Activated CD8-positive, alpha-beta memory T cell treated with anti-CD3 and anti-CD28 coated beads, Interleukin-2, amount 10 ng/mL, durations not matched to agents 7 days and 5 days (primary cell): ENCODE measurements around the gene MYO16. TPM values are rescaled to one million over a fixed set of nuclear protein-coding genes. Genes with fewer than 3 reads are reported as not detected.

ENCODE experiments used
- ATAC-seq: fragments of 150-1000 bp; cut with Tn5 transposase; one replicate; pipeline ENCODE4 v1.10.0; 2021; ENCODE audit warnings: moderate library complexity
- CTCF ChIA-PET: fragments of 350-600 bp; sonication (Branson Sonifier 250); formaldehyde crosslinking; loops from one replicate; lab custom pipeline; 2021; ENCODE audit warnings: antibody characterized with exemption; lab: Charles Lee
- DNase-seq: peaks from one replicate; pipeline ENCODE4 v3.0.0-alpha.2; 2020
- H3K27ac Mint-ChIP-seq: one replicate; pipeline ENCODE4 v1.8.0; 2021; ENCODE audit warnings: mild to moderate bottlenecking, mixed read lengths
- H3K27me3 Mint-ChIP-seq: one replicate; pipeline ENCODE4 v1.8.0; 2021; ENCODE audit warnings: mixed read lengths
- H3K36me3 Mint-ChIP-seq: one replicate; pipeline ENCODE4 v1.8.0; 2021; ENCODE audit warnings: mild to moderate bottlenecking, mixed read lengths
- H3K4me1 Mint-ChIP-seq: one replicate; pipeline ENCODE4 v1.8.0; 2021; ENCODE audit warnings: mixed read lengths
- H3K4me3 Mint-ChIP-seq: one replicate; pipeline ENCODE4 v1.8.0; 2021; ENCODE audit warnings: mild to moderate bottlenecking, moderate library complexity, mixed read lengths
- H3K9me3 Mint-ChIP-seq: one replicate; pipeline ENCODE4 v1.8.0; 2022; ENCODE audit warnings: low read depth, mixed read lengths
- total RNA-seq, 2 experiments: library from RNA; stranded (reverse); gene quantifications; one replicate each; pipeline ENCODE4 v1.2.3, GENCODE V29; 2021

MYO16 gene
- total RNA-seq, 2 experiments from 2014 or later = 0.05 TPM; not detected in 1

DNA sequence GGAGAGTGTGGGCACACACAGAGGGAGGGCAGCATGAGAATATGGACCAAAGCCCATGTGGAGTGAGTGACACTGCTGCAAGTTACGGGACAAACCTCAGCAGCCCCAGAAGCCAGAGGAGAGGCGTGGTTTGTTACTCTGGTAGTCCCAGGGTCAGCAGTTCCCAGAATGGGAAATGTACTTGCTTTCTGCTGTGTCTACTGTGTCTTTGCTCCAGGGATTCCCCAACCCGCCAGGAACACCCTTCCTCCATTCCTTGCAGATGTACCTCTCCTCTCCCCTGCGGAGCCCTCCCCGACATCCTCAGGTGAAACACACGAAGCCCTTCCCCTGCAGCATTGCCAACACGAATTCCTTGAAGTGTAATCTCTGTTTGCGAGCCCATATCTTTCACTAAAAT, 47.2 kb downstream of the MYO16 start:
- Mint-ChIP-seq H3K4me1 (no peaks in the 10 kb centered on the region), H3K27ac (no peak overlapping the region), H3K9me3 (no peaks in the 10 kb centered on the region), H3K4me3 (no peak overlapping the region), H3K27me3 (no peaks in the 10 kb centered on the region), H3K36me3 (no peaks in the 10 kb centered on the region)
- DNase-seq = no peak
- ATAC-seq = no peak
- CTCF ChIA-PET = interaction anchor here (1.2 kb wide), 1 partner anchor 13 kb away, joined by 3 read pairs; no protein-coding TSS in a partner anchor

DNA sequence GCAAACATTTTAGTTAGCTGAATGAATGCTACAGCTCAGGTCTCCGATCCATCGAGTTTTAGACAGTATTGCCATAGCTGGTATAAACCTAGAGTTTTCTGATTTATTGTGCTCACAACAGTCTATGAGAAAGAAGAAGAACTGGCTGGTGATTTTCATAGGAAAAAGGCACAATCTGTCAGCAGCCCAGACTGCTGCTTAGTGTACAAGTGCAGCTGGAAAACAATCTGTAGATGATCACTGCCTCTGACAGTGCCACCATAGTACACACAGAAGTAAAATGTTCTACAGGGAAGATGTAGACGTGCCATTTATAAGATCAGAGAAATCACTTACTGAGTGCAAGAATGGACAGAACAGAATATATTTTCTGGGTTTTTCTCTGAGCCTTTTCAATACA, 48.4 kb downstream of the MYO16 start:
- H3K27me3 Mint-ChIP-seq = no peaks in the 10 kb centered on the region
- no peak overlapping the region for H3K4me3 Mint-ChIP-seq
- no peaks in the 10 kb centered on the region for H3K9me3 Mint-ChIP-seq
- H3K4me1 Mint-ChIP-seq = no peaks in the 10 kb centered on the region
- ATAC-seq (no peak), DNase-seq (no peak)
- no peak overlapping the region for H3K27ac Mint-ChIP-seq
- H3K36me3 Mint-ChIP-seq = no peaks in the 10 kb centered on the region
- CTCF ChIA-PET = interaction anchor here (1.2 kb wide), 1 partner anchor 14 kb away, joined by 3 read pairs; no protein-coding TSS in a partner anchor

DNA sequence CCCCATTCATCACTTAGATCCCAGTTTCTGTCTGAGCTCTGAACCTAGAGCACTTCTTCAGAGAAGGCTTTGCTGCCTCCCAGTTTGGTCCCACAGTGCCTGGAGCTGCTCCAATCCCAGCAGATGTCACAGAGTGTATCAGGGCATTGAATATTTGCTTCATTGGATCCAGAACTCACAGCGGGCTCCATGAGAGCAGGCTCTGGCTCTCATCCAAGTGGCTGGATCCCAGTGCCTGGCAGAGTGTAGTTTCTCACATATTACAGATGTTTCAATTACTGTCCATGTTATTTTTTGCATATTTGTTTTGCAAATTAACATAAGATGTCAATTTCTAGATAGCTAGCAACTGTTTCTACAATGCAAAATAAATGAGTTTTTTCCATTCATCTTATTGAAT, 50.6 kb downstream of the MYO16 start:
- Mint-ChIP-seq H3K36me3 (no peaks in the 10 kb centered on the region), H3K4me3 (no peak overlapping the region), H3K9me3 (no peaks in the 10 kb centered on the region), H3K27me3 (no peaks in the 10 kb centered on the region), H3K4me1 (no peaks in the 10 kb centered on the region), H3K27ac (no peak overlapping the region)
- no peak for DNase-seq
- CTCF ChIA-PET = no interaction called here
- ATAC-seq = no peak

DNA sequence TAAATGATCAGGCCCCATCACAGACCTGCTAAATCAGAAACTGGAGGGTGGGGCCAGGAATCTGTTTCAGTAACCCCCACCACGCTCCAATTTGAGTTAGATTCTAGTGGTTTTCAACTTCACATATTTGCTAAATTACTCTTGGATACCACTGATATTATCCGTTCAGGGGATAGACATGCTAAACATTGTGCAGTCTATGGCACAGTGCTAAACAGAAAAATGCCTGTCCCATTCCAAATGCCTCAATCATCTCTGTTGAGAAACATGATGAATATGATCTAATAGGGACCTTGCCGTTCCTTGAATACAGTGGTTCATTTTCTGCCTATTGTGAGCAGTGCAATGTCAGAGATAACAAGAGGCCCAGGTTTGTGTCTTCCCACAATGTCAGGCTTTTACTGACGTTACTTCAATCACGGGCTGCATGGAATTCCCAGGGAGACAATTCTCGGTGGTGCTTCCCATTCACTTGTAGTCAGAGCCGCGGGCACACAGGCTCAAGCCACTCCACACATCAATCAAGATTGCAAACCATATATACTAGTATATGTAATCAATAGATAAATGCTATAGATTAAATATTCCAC, 52.7 kb downstream of the MYO16 start:
- Mint-ChIP-seq H3K27me3 (no peaks in the 10 kb centered on the region), H3K4me3 (no peak overlapping the region)

DNA sequence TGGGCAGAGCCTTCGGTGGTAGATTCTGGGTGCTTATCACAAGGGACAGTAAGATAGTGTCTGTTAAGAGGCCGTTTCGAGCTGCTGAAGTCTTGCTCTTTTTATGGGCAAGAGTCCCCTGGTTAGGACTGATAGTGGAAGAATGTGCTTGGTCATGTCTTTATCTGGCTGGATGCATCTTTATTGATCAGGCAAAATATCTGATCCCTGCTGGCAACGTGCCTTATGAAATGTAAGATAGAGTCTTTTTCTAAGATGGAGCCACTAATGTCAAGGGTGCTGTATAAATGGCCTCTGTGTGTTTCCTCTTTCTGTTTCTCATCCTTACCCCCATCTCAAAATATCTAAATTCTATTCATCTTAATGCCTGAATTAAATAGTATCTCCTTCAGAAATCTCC, 53.3 kb downstream of the MYO16 start:
- ATAC-seq (no peak), DNase-seq (no peak)
- Mint-ChIP-seq H3K36me3 (no peaks in the 10 kb centered on the region), H3K9me3 (no peaks in the 10 kb centered on the region), H3K4me1 (no peaks in the 10 kb centered on the region), H3K4me3 (no peak overlapping the region), H3K27me3 (no peaks in the 10 kb centered on the region), H3K27ac (no peak overlapping the region)
- CTCF ChIA-PET = no interaction called here

More for the DNA sequence above, 52.7 kb downstream of the MYO16 start:
- H3K4me1 Mint-ChIP-seq = no peaks in the 10 kb centered on the region
- no peaks in the 10 kb centered on the region for H3K36me3 Mint-ChIP-seq
- CTCF ChIA-PET = no interaction called here
- H3K27ac Mint-ChIP-seq = no peak overlapping the region
- H3K9me3 Mint-ChIP-seq = no peaks in the 10 kb centered on the region
- DNase-seq = no peak
- no peak for ATAC-seq

DNA sequence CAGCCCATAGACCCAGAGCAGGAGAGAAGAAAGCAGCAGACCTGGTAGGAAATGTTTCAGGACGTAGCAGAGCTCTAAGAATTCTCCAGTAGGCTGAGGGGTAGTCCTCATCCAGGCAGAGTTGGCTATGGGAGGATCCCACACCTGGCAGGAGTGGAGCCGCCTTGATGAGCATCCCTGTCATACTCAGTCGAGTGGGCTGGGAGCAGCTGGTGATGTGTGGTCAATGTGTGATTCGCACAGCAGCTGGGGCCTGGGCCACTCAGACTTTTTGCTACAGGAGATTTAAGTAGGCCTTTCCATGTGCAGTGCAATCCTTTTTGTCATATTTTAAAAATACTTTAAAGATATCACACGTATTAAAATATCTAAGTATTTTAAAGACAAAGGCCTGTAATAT, 56.6 kb downstream of the MYO16 start:
- no peak overlapping the region for H3K27ac Mint-ChIP-seq
- ATAC-seq (no peak), DNase-seq (no peak)
- no peaks in the 10 kb centered on the region for H3K36me3 Mint-ChIP-seq
- CTCF ChIA-PET = no interaction called here
- H3K27me3 Mint-ChIP-seq = no peaks in the 10 kb centered on the region
- no peaks in the 10 kb centered on the region for H3K4me1 Mint-ChIP-seq
- no peaks in the 10 kb centered on the region for H3K9me3 Mint-ChIP-seq
- no peak overlapping the region for H3K4me3 Mint-ChIP-seq

DNA sequence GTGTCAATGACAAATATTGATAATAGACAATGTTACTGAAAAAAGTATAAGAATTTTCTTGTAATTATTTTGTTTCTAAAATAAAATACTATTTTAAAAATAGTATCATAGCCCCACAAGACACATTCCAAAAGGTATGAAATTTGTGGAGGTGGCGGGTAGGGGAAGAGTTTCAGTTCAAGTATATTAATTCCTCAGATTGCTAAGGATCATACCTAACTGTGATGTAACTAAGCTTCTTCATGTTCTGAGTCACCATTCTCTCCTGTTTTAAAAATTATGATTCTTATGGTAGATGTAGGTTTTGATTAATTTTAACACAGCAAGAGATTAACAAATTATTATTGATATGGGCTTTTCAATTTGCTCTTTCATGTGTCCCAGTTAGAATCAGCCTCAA, 61.3 kb downstream of the MYO16 start:
- no peaks in the 10 kb centered on the region for H3K27me3 Mint-ChIP-seq
- H3K4me1 Mint-ChIP-seq = no peaks in the 10 kb centered on the region
- CTCF ChIA-PET = no interaction called here
- ATAC-seq (no peak), DNase-seq (no peak)
- H3K36me3 Mint-ChIP-seq = no peaks in the 10 kb centered on the region
- no peak overlapping the region for H3K27ac Mint-ChIP-seq
- no peak overlapping the region for H3K4me3 Mint-ChIP-seq
- no peaks in the 10 kb centered on the region for H3K9me3 Mint-ChIP-seq

DNA sequence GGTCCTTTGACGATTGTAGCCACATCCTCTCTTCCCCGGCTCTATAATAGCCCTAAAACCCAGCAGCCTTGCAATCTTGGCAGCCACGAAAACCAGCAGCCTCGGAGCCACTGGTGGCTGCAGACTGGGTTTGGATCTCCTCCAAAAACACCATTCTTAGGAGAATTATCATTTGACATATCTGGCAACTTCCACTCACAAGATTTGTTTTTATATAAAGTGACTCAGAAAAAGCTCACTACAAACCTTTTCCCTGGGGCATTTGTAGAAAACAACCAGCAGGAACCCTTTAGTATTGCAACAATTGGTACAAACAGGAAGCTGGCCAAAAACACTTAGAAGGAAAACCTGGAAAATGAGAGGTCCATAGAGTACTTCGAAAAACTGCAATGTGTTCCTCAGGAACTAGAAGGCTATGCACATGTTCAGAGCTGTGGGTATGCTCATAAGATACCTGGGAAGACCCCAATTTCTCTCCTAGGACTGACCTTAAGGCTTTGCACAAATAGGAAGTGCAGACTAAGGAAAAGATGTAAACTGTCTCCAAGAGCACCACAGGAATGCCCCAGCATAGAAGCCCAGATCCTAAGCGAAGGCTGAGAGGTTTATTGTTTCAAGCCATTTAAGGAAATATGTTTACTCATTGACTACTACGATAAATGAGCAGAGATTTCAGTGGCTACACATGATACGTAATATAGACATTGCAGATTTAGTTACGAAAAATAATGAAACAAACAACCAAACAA, 71.2 kb downstream of the MYO16 start:
- H3K9me3 Mint-ChIP-seq = peaks cover 4% of the 10 kb centered on the region
- no peak overlapping the region for H3K27ac Mint-ChIP-seq
- no peak overlapping the region for H3K4me3 Mint-ChIP-seq

DNA sequence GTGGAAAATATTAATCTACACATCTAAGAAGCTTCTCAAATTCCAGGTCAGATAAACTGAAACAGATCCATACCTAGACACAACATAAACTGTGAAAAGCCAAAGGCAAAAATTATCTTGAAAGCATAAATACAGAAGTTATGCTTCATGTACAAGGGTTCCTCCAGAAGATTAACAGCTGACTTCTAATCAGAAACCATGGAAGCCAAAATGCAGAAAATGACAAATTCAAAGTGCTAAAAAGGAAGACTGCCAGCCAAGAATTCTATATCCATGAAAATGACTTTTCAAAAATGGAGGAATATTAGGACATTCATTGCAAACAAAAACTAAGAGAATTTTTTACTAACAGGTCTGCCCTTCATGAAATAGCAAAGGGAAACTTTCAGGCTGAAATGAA, 72.8 kb downstream of the MYO16 start:
- Mint-ChIP-seq H3K27ac (no peak overlapping the region), H3K9me3 (peaks cover 4% of the 10 kb centered on the region), H3K36me3 (no peaks in the 10 kb centered on the region), H3K4me1 (no peaks in the 10 kb centered on the region), H3K27me3 (no peaks in the 10 kb centered on the region), H3K4me3 (no peak overlapping the region)
- CTCF ChIA-PET = no interaction called here
- no peak for ATAC-seq
- DNase-seq = no peak

More for the DNA sequence above, 71.2 kb downstream of the MYO16 start:
- DNase-seq (no peak), ATAC-seq (no peak)
- Mint-ChIP-seq H3K36me3 (no peaks in the 10 kb centered on the region), H3K4me1 (no peaks in the 10 kb centered on the region), H3K27me3 (no peaks in the 10 kb centered on the region)
- CTCF ChIA-PET = no interaction called here

DNA sequence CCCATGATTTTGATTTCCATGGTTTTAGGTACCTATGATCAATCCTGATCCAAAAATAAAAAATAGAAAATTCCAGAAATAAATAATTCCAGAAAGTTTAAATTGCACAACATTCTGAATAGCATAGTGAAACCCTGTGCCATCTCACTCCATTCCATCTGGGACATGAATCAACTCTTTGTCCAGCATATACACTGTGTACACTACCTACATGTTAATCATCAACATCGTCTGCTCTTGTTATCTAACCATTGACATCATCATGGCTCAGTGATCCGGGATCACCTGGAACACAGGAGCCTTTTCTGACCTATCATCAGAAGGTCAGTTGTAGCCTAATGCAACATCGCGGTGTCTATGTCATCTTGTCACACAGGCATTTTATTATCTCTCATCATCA, 75.6 kb downstream of the MYO16 start:
- ATAC-seq (no peak), DNase-seq (no peak)
- no peak overlapping the region for H3K27ac Mint-ChIP-seq
- CTCF ChIA-PET = no interaction called here
- no peak overlapping the region for H3K4me3 Mint-ChIP-seq
- no peaks in the 10 kb centered on the region for H3K4me1 Mint-ChIP-seq
- no peaks in the 10 kb centered on the region for H3K27me3 Mint-ChIP-seq
- peaks cover 4% of the 10 kb centered on the region for H3K9me3 Mint-ChIP-seq
- no peaks in the 10 kb centered on the region for H3K36me3 Mint-ChIP-seq

DNA sequence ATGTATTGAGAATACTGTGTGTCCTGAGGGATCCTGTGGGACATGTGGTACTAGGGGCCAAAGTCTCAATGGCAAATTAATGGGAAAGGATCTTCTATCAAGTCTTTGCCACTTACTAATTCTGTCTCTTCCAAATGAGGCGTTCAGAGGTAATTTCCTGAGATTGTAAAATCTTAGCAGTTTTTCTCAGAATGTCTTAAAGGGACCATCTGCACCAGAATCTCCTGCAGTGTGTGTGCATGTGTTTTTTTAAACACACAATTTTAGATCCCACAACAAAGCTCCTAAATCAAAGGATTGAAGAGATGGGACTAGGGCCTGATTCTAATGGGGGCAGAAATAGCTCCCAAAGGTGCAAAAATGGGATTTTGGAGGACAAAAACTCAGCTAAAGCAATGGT, 78.2 kb downstream of the MYO16 start:
- CTCF ChIA-PET = no interaction called here
- no peaks in the 10 kb centered on the region for H3K4me1 Mint-ChIP-seq
- H3K27me3 Mint-ChIP-seq = no peaks in the 10 kb centered on the region
- no peaks in the 10 kb centered on the region for H3K36me3 Mint-ChIP-seq
- H3K27ac Mint-ChIP-seq = no peak overlapping the region
- no peak overlapping the region for H3K4me3 Mint-ChIP-seq
- ATAC-seq = no peak
- DNase-seq = no peak
- no peaks in the 10 kb centered on the region for H3K9me3 Mint-ChIP-seq

DNA sequence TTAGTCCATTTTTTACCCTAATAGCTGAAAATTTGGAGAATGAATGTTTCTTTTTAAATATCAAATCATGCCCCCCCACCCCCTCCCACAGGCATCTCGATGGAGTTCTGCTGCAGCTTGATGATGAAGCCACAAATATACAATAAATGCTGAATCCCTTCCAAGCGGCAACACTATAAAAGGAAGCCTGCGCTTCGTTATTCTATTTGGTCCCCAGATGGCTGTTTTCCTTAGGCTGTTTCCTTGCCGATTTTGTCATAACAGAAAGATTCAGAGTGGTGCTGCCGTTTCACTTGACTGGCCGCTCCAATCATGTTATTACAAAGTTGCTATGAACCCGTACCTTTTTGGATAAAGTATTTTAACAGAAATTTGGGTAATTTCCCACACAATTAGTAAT, 79.5 kb downstream of the MYO16 start:
- no peaks in the 10 kb centered on the region for H3K27me3 Mint-ChIP-seq
- no peak overlapping the region for H3K27ac Mint-ChIP-seq
- no peaks in the 10 kb centered on the region for H3K9me3 Mint-ChIP-seq
- no peak for DNase-seq
- ATAC-seq = no peak
- H3K4me3 Mint-ChIP-seq = no peak overlapping the region
- CTCF ChIA-PET = no interaction called here
- no peaks in the 10 kb centered on the region for H3K36me3 Mint-ChIP-seq
- no peaks in the 10 kb centered on the region for H3K4me1 Mint-ChIP-seq

DNA sequence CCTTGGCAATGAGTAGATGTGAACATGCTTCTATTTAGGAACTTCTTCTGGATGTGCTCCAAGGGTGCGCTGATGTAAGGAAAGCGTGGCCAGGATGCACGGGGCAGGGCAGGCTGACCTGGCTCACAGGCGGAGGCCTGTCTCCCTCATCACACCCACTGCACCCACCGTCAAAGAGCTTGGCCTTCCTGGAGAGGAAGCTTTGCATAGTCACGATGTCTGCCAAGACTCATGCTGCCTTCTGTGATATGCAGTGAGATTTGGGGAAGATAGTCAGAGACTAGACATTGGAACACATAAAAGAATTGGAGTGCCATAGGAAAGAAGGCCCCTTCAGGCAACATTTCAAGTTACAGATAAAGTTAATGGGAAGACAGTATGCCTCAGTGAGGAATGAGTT, 82.0 kb downstream of the MYO16 start:
- Mint-ChIP-seq H3K27me3 (no peaks in the 10 kb centered on the region), H3K4me1 (no peaks in the 10 kb centered on the region), H3K27ac (no peak overlapping the region), H3K9me3 (no peaks in the 10 kb centered on the region), H3K4me3 (no peak overlapping the region), H3K36me3 (no peaks in the 10 kb centered on the region)
- ATAC-seq = no peak
- CTCF ChIA-PET = no interaction called here
- DNase-seq = no peak

DNA sequence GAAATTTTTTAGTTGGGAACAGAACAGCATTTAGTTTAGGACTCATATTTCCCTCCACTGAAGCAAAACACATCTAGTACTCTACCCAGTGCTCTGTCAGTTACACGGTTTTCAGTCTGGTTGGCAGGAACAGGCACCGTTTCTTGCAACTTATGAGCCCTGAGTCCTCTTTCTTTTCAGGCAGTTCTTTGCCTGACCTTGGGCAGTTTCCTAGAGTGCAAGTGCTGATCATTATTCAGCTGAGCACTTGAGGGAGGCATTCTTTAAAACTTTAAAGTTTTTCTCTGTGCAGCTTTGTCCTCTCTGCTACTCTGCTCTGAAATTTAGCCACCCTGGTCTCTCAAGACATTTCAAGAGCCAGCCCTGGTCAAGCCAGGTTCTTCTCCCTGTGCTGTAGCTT, 96.1 kb downstream of the MYO16 start:
- Mint-ChIP-seq H3K27ac (no peak overlapping the region), H3K4me1 (no peaks in the 10 kb centered on the region), H3K9me3 (no peaks in the 10 kb centered on the region), H3K27me3 (no peaks in the 10 kb centered on the region), H3K4me3 (no peak overlapping the region), H3K36me3 (no peaks in the 10 kb centered on the region)
- CTCF ChIA-PET = no interaction called here
- DNase-seq = no peak
- no peak for ATAC-seq
